Ishikawa (cell line): ENCODE data around the gene PTPRQ.

Experiments
- CEBPB ChIP-seq: IDR thresholded peaks from 2 replicates; pipeline ENCODE4 v1.6.1; 2012
- CREB1 ChIP-seq: IDR thresholded peaks from 2 replicates; pipeline ENCODE4 v1.6.1; 2012; ENCODE audit warnings: low read depth
- EGR1 ChIP-seq: IDR thresholded peaks from 2 replicates; pipeline ENCODE4 v1.6.1; 2012
- EP300 ChIP-seq: IDR thresholded peaks from 2 replicates; pipeline ENCODE4 v1.6.1; 2012; ENCODE audit warnings: borderline replicate concordance
- FOXM1 ChIP-seq: IDR thresholded peaks from 2 replicates; pipeline ENCODE4 v1.6.1; 2012; ENCODE audit warnings: low read depth, borderline replicate concordance
- MAX ChIP-seq: IDR thresholded peaks from 2 replicates; pipeline ENCODE4 v1.6.1; 2012
- NFIC ChIP-seq: IDR thresholded peaks from 2 replicates; pipeline ENCODE4 v1.6.1; 2012
- RAD21 ChIP-seq: IDR thresholded peaks from 2 replicates; pipeline ENCODE4 v1.6.1; 2012; ENCODE audit warnings: low read depth
- REST ChIP-seq: IDR thresholded peaks from 2 replicates; pipeline ENCODE4 v1.6.1; 2012; ENCODE audit warnings: low read depth, mild to moderate bottlenecking
- TAF1 ChIP-seq: IDR thresholded peaks from 2 replicates; pipeline ENCODE4 v1.6.1; 2012; ENCODE audit warnings: low read depth, mild to moderate bottlenecking
- TCF12 ChIP-seq: IDR thresholded peaks from 2 replicates; pipeline ENCODE4 v1.6.1; 2012; ENCODE audit warnings: low read depth
- TEAD4 ChIP-seq: IDR thresholded peaks from 2 replicates; pipeline ENCODE4 v1.6.1; 2012
- USF1 ChIP-seq: IDR thresholded peaks from 2 replicates; pipeline ENCODE4 v1.6.1; 2012
- YY1 ChIP-seq: IDR thresholded peaks from 2 replicates; pipeline ENCODE4 v1.6.1; 2012; ENCODE audit warnings: low read depth
- ZBTB7A ChIP-seq: IDR thresholded peaks from 2 replicates; pipeline ENCODE4 v1.6.1; 2012; ENCODE audit warnings: low read depth

The PTPRQ gene

GRCh38 chr12:80443974-80444666, at the start of gene PTPRQ:
Gene PTPRQ, plus strand, starts transcription at chr12:80444235. Its CDS starts 111 bp downstream, at chr12:80444346.
- TF ChIP-seq EP300, result no peak
- TF ChIP-seq USF1, result no peak
- no peak for TF ChIP-seq FOXM1
- TF ChIP-seq TCF12, result no peak
- TF ChIP-seq TAF1, result no peak
- TF ChIP-seq RAD21, result no peak
- no peak for TF ChIP-seq TEAD4
- no peak for TF ChIP-seq EGR1
- TF ChIP-seq CEBPB, result no peak
- no peak for TF ChIP-seq ZBTB7A
- no peak for TF ChIP-seq YY1
- TF ChIP-seq MAX, result no peak
- TF ChIP-seq REST, result no peak
- no peak for TF ChIP-seq NFIC

GRCh38 chr12:80400571-80400991, 43.5 kb upstream of the PTPRQ start:
- no peak for TF ChIP-seq REST
- no peak for TF ChIP-seq TCF12

- no peak for TF ChIP-seq USF1
- TF ChIP-seq TAF1, result no peak
- TF ChIP-seq CREB1, result no peak
- no peak for TF ChIP-seq CEBPB
- TF ChIP-seq EGR1, result no peak
- TF ChIP-seq EP300, result no peak
- TF ChIP-seq RAD21, result no peak
These were observed 42.8 kb upstream of the PTPRQ start for GRCh38 chr12:80401191-80401590.

GRCh38 chr12:80404629-80405028, 39.4 kb upstream of the PTPRQ start:
- TF ChIP-seq TAF1 (no peak), USF1 (no peak), NFIC (no peak), FOXM1 (no peak), CEBPB (no peak), RAD21 (no peak), TEAD4 (no peak), CREB1 (no peak), TCF12 (no peak), ZBTB7A (no peak), MAX (no peak), EP300 (no peak), EGR1 (no peak), REST (no peak), YY1 (no peak)

- TF ChIP-seq ZBTB7A (no peak), USF1 (no peak), NFIC (no peak), FOXM1 (no peak), TEAD4 (no peak), CREB1 (no peak), REST (no peak)
These were observed 37.8 kb upstream of the PTPRQ start for GRCh38 chr12:80406253-80406652.
